ENCODE measurements around the gene PDF.

The PDF gene

GRCh38 chr16:69285240-69285639 is 45.1 kb downstream of the PDF start:
- POLR2A ChIA-PET = no interaction called here
- CTCF ChIA-PET = interaction anchor here (0.8 to 4.4 kb wide), 17 partner anchors 11 to 757 kb away, joined by 3 to 72 read pairs (median 5); no protein-coding TSS in a partner anchor
- no peak for DNase-seq (ENCODE audit: extremely low spot score)
- no peak for TF ChIP-seq CTCF (IDR thresholded peaks at IDR 0.05; ENCODE audit: control extremely low read depth, extremely low read depth, low read depth, missing control alignments)

GRCh38 chr16:69283851-69284250 is 46.5 kb downstream of the PDF start:
- TF ChIP-seq CTCF (IDR thresholded peaks at IDR 0.05; ENCODE audit: control extremely low read depth, extremely low read depth, low read depth, missing control alignments) = no peak
- ChIA-PET CTCF (interaction anchor here (0.6 to 4.4 kb wide), 5 partner anchors 95 to 171 kb away, joined by 3 to 72 read pairs (median 3); no protein-coding TSS in a partner anchor), POLR2A (no interaction called here)
- DNase-seq (ENCODE audit: extremely low spot score) = no peak

GRCh38 chr16:69277413-69277812 is 53.0 kb downstream of the PDF start:
- DNase-seq (ENCODE audit: extremely low spot score) = no peak
- ChIA-PET CTCF (interaction anchor here (3.6 kb wide), 1 partner anchor 10 kb away, joined by 20 read pairs; no protein-coding TSS in a partner anchor), POLR2A (interaction anchor here (0.6 kb wide), 1 partner anchor 1453 kb away, joined by 7 read pairs; no protein-coding TSS in a partner anchor)
- no peak for TF ChIP-seq CTCF (IDR thresholded peaks at IDR 0.05; ENCODE audit: control extremely low read depth, extremely low read depth, low read depth, missing control alignments)
